ENCODE results near the gene ADGRB2.
A peak's percentile ranks its signal among the peaks of the same experiment; 100 is the strongest.

ADGRB2 gene

DNA sequence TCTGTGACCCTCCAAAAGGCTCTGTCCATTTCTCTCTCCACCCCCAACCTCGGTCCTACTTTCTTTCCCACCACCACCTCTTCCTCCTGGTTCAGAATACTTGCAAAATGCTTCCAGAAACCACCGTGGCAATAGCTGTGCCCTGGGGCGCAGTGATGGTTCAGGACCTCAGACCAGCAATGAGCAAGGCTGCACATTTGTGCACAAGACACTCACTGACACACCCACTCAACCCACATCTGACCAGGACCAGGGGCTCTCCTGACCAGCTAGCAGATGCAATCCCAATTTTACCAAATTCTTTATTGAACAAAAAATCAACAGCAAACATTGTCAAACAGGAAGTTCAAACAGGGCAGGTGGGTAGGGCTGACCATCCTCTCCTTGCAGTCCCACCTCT is 26.0 kb upstream of the ADGRB2 start:
- H3K4me3 ChIP-seq (ENCODE audit: low read length) = no peak overlapping the region
- no peak for TF ChIP-seq ZNF274 (IDR thresholded peaks at IDR 0.05; ENCODE audit: low read depth, low read length)

DNA sequence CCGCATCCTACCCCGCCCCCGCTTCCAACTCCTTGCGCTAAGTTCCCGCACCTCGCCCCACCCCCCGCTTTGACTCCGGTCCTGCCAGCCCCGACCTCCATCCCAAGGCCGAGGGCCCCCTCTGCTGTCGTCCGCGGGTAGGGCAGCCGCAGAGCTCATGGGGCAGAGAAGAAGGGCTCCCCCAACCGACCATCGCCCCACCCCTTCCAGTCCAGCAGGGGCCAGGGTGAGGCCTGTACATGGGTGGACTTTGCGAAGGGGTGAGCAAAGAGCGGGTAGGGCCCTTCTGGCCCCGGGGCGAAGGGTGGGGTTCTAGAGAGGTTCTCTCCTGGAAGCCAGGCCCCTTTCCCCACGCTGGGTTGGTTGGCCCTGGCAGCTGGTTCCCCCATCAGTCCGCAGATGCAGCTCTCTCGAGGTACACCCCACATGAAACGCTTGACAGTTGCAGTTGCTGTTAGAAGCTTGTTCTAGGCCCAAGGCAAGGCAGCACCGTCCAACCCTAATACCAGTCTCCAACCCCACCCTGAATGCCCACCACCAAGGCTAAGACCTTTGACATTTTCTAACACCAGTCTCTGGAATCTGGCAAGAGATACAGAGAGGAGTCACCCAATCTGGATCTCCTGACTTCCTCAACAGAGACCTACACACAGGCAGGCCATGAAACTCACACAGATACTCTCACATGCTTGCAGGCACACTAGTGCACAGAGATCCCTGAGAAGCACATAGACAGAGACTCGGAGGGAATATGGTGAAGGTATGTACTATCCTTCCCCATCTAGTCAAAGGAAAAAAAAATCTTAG is 25.3 kb upstream of the ADGRB2 start:
- no peak for TF ChIP-seq ZNF274 (IDR thresholded peaks at IDR 0.05; ENCODE audit: low read depth, low read length)
- H3K4me3 ChIP-seq (ENCODE audit: low read length) = peak overlapping the region; percentile 58

DNA sequence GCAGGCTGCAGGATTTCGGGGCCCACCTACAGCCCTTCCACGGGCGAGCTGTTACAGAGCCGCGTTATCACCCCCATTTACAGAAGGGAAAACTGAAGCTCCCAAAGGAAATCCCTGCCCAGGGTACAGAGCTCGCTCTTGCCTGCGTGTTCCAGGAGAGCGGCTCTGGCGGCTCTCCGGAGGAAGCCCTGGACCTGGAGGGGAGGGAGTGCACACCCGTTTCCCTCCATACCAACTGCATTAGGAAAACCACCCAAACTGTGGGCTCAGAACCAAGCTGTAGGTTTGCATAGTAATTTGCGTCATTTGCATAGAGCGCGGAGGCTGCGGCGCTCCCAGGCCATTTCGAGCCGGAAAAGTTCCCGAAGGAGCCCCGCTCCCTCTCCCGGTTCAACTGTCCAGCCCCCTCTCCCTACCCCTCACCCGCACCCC is 24.7 kb upstream of the ADGRB2 start:
- peak overlapping the region; percentile 58 for H3K4me3 ChIP-seq (ENCODE audit: low read length)
- no peak for TF ChIP-seq ZNF274 (IDR thresholded peaks at IDR 0.05; ENCODE audit: low read depth, low read length)

DNA sequence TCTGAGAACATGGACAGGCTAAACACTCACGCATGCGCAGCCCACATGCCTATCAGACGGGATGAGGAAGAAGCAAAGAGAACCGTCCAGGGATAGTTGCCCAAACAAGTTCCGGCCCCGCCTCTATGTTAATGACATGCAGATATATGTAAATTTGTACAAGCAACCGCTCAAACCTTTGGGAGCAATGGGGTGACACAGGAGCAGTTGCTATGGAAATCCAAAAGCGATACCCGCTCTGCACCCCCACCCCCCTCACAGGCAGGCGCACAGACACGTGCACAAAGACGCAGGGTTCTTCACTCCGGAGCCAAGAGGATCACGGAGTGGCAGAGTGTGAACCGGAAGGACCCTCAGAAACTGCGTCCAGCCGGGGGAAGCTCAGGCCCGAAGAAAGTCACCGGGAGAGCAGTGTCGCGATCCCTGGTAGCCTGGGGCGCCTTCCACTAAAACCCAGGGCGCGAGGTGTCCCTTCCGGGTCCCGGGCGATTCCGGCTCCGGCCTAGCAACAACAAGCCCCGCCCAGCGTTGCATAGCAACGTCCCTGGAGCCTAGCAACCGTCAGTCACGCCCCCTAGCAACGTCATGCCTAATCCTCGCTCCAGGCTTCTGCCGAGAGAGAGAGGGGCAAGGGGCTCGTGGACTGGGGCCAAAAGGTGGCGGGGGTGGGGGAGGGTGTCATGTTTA is 24.1 kb upstream of the ADGRB2 start:
- TF ChIP-seq ZNF274 (IDR thresholded peaks at IDR 0.05; ENCODE audit: low read depth, low read length) = no peak
- H3K4me3 ChIP-seq (ENCODE audit: low read length) = peak overlapping the region; percentile 58

DNA sequence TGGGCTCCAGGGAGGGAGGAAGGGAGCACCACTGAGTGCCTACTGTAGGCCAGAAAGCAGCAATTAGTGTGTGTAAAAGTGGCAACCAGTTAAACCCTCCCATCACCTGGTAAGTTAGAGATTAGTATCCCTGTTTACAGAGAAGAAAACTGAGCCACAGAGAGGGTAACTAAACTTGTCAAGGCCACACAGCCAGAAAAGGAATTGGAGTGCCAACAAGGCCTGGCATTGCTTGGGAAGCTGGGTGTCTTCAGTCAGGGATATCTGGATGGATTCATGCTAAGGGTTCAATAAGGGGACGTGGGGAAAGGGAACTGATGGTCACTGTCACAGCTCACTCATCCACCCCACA is 23.6 kb upstream of the ADGRB2 start:
- peak overlapping the region; percentile 58; the same call in 1 of the 2 replicates for H3K4me3 ChIP-seq (ENCODE audit: low read length)
- TF ChIP-seq ZNF274 (IDR thresholded peaks at IDR 0.05; ENCODE audit: low read depth, low read length) = no peak

DNA sequence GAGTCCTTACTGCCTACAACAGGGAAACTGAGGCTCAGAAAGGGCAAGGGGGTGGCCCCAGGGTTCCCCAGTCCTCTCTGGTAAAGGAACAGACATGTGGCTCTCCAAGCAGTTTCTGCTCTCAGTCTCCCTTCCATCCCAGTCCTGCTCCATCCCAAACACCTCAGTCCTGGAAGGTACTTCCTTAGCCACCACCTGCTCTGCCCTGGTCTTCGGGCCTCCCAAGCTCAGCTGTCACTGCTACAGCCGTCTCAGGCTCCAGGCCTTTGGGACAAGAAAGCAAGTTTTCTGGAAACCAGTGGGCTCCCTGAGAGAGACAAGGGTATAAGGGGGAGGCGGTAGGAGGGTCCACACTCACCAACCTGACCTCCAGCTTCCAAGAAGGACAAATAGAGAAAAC is 23.1 kb upstream of the ADGRB2 start:
- no peak for TF ChIP-seq ZNF274 (IDR thresholded peaks at IDR 0.05; ENCODE audit: low read depth, low read length)
- H3K4me3 ChIP-seq (ENCODE audit: low read length) = no peak overlapping the region

DNA sequence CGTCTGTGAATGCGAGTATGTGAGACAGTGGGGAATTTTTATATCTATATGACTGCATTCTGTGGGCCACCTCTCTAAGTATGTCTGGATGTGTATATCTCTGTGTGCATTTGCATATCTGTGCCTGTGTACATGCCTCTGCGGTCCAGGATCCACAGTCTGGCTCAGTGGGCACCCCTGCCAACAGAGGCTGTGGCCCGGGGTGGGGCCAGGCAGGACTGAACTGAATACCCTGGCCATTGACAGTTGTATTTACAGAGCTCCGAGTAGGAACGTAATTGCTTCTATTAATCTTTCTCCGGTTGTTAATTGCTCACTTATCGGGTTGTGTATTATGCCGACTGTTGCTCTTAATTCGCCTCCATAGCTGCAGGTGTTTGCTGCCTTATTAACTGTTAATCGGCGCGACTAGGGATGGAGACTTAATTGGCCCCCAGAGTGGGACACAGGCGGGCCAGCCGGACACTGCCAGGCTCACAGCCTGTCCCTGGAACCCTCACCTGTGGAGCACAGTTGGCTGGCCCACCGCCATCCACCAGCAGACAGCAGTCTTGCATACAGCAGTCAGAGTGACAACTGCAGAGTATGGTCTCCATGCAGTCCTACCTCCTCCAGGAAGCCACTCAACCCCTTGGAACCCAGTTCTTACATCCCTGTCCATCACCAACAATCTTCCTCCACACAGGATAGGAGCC is 22.4 kb upstream of the ADGRB2 start:
- no peak overlapping the region for H3K4me3 ChIP-seq (ENCODE audit: low read length)
- TF ChIP-seq ZNF274 (IDR thresholded peaks at IDR 0.05; ENCODE audit: low read depth, low read length) = no peak

DNA sequence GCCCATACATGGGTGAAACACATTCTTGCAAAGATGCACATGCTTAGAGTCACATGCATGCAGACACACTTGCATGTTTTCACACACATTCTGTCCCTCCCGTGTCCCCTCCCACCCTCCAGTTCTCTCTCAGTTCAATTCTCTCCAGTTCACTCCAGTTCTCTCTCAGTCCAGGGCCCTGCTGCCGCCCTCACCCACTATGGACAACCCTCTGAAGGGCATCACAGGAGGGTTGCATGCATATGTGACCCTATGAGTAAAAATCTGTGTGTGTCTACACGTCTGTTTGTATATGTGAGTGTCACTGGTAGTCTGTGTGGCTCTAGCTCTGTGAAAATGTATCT is 21.8 kb upstream of the ADGRB2 start:
- TF ChIP-seq ZNF274 (IDR thresholded peaks at IDR 0.05; ENCODE audit: low read depth, low read length) = no peak
- no peak overlapping the region for H3K4me3 ChIP-seq (ENCODE audit: low read length)

DNA sequence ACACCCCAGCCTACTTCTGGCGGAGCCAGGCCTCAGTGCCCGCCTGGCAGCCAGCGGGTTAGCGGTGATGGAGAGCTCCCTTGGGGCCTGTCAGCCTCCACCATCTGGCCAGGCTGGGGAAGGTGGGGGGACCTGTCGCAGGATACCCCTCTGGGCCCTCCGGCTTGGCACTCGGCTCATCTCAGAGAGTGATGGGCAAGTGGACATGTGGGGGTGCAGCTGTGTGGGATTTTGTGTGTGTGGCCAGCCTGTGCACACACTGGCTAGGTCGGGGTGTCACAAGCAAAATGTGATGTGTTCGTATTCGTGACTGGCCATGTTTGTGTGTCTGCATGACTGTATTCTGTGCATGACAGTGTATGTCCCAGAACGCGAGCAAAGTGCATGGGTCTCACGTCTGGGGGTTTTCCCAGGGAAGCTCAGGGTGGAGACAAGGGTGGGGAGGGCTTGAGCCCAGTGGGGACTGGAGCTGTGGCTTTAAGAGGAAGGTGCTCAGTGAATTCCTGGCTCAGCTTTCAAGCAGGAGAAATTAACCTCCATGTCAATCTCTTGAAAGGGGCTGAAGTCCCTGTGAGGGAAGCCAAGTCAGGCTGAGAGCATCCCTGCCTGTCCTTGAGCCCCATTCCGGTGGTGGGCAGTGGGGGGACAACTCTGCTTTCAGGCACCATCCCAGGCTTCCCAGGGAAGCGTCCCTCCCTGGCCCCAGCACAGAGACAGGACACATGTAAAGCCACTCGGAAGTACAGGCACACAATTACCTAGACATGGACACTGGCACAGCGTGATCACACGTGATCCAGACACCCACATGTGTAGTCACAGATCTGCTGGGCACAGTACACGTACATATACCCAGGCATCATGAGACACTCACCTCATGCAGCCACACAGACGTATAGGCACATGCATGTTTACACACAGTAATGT is 21.1 kb upstream of the ADGRB2 start:
- no peak overlapping the region for H3K4me3 ChIP-seq (ENCODE audit: low read length)
- TF ChIP-seq ZNF274 (IDR thresholded peaks at IDR 0.05; ENCODE audit: low read depth, low read length) = no peak

DNA sequence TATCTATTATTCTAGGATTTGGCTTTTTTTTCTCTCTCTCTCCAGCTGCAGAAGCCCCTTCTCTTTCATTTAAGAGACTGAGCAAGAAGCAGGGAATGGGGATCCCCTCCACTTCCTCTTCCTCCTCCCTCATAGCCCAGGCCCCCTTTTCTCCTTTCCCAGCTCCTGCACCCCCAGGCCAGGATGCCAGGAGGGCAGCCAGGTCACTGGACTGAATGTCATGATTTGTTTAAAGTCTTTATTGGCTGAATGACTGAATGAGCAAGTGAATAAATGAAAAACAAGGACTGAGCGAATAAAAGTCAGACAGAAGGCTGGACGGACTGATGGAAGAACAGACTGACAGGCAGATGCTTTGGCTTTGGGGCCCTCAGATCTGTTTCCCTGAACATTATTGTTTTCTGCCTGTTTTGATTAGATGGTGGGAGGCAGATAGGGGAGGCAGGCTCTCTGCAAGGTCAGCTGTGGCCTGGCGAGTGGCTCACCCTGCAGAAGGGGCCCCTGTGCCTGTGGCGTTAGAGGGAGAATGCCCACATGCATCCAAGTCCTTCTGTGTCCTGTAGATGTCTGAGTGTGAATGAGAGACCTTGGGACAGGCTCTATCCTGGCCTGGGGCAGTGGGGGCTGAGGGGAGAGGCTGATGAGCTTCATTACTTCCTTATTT is 20.3 kb upstream of the ADGRB2 start:
- no peak overlapping the region for H3K4me3 ChIP-seq (ENCODE audit: low read length)
- TF ChIP-seq ZNF274 (IDR thresholded peaks at IDR 0.05; ENCODE audit: low read depth, low read length) = no peak

DNA sequence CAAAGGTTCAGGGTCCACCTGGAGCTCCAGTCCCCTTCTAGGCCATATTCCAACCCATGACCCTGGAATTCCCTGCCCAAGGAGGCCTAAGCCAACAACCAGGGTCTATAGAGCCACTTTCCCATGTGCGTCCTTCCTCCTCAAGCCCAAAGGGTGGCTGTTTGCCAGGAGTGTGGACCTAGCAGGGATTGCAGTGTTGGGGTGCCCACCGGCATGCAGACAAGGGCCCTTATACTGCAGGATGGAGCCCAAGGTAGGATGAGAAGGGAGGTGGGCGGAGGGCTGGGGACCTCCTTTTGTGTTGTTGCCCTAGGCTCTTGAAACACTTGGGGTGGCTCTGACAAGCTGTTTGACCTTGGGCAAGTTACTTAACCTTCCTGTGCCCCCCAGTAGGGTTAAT is 19.7 kb upstream of the ADGRB2 start:
- no peak for TF ChIP-seq ZNF274 (IDR thresholded peaks at IDR 0.05; ENCODE audit: low read depth, low read length)
- H3K4me3 ChIP-seq (ENCODE audit: low read length) = no peak overlapping the region

DNA sequence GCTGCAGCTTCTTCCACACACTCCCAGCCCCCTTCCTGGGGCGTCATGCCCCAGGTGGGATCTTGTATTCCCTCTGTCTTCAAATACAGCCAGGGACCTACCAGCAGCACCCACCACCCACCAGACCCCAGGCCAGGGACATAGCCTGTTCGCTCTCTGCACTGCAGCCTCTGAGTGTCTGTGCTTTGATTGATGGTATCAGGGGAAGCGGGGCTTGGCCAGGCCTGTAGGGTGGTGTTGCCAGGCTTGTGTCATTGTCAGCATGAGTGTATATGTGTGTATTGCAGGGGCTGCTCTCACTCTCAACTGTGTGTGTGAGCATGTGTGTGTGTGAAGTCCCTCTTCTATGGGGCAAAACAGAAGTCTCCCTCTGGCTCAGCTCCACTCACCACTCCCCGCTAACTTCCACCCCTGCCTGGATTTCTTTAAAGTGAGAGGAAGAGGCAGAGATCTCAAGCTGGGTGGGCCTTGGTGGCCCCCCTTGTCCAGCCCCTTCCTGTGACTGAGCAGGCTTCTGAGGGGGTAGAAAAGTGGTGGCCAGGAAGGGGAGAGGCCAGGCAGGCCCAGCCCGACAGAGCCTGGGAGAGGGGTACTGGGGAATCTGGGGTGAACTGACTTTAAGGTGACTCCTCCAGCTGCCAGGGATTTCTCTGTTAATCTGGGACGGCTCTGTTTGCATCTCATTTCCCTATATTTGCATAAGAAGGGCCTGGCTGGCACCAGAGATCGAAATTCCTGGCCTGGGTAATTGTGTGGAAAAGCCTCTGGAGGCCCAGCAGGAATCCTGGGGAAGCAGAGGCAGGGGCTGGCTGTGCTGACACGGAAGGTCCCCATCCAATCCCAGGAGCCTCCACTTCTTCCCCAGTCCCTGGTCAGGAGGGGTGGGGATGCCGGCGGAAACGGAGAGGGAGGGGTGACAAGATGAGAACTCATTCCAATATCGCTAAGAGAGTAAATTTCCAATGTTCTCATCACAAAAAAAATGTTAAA is 18.6 kb upstream of the ADGRB2 start:
- no peak overlapping the region for H3K4me3 ChIP-seq (ENCODE audit: low read length)

More for the DNA sequence above, 18.6 kb upstream of the ADGRB2 start:
- no peak for TF ChIP-seq ZNF274 (IDR thresholded peaks at IDR 0.05; ENCODE audit: low read depth, low read length)
